ENCODE measurements around the gene GMDS.

DNA sequence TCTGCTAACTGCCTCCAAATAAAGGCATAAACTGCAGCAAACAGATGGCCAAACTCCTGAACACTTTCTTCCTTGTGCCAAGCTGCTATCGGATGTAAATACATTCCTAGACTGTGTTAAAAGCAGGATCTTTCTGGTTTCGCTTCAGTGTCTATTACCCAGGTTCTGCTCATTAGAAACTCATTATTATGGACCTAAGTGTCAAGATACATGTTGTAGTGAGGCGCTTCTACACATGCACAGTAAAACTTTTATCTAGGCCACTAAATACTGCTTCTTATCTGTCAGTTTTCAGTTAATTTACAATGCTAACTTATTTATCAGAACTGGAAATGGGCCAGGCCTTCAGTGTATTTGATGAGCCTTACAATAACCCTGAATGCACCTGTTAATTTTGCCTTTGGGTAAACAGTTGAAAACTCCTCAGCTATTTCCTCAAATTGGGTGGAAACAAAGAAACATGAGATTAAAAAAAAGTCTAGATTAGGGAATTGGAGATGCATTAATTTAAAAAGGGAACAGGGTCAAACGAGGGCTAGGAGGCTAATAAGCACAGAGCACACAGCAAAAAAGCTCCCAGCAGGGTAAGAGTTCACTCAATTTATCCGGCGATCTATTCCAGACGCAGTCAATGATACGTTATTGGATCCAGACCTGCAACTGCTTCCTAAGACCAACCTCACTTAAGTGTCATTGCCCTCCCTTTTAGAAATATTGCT lies 395.1 kb downstream of the GMDS start:
- TF ChIP-seq, protein P1, sequence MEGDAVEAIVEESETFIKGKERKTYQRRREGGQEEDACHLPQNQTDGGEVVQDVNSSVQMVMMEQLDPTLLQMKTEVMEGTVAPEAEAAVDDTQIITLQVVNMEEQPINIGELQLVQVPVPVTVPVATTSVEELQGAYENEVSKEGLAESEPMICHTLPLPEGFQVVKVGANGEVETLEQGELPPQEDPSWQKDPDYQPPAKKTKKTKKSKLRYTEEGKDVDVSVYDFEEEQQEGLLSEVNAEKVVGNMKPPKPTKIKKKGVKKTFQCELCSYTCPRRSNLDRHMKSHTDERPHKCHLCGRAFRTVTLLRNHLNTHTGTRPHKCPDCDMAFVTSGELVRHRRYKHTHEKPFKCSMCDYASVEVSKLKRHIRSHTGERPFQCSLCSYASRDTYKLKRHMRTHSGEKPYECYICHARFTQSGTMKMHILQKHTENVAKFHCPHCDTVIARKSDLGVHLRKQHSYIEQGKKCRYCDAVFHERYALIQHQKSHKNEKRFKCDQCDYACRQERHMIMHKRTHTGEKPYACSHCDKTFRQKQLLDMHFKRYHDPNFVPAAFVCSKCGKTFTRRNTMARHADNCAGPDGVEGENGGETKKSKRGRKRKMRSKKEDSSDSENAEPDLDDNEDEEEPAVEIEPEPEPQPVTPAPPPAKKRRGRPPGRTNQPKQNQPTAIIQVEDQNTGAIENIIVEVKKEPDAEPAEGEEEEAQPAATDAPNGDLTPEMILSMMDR (conservative IDR thresholded peaks at IDR 0.05; ENCODE audit: low read depth in 2 of 2) = no peak
- no peak for TF ChIP-seq EZH2 (IDR thresholded peaks at IDR 0.05; ENCODE audit: low read depth, unreplicated experiment)
- TF ChIP-seq EZH2phosphoT487 (IDR thresholded peaks at IDR 0.05; ENCODE audit: unreplicated experiment) = no peak
- TF ChIP-seq, protein P2, sequence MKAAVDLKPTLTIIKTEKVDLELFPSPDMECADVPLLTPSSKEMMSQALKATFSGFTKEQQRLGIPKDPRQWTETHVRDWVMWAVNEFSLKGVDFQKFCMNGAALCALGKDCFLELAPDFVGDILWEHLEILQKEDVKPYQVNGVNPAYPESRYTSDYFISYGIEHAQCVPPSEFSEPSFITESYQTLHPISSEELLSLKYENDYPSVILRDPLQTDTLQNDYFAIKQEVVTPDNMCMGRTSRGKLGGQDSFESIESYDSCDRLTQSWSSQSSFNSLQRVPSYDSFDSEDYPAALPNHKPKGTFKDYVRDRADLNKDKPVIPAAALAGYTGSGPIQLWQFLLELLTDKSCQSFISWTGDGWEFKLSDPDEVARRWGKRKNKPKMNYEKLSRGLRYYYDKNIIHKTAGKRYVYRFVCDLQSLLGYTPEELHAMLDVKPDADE (IDR thresholded peaks at IDR 0.05) = no peak
- no peak for TF ChIP-seq POLR2AphosphoS5 (IDR thresholded peaks at IDR 0.05; ENCODE audit: low read depth)
- TF ChIP-seq, protein P3, sequence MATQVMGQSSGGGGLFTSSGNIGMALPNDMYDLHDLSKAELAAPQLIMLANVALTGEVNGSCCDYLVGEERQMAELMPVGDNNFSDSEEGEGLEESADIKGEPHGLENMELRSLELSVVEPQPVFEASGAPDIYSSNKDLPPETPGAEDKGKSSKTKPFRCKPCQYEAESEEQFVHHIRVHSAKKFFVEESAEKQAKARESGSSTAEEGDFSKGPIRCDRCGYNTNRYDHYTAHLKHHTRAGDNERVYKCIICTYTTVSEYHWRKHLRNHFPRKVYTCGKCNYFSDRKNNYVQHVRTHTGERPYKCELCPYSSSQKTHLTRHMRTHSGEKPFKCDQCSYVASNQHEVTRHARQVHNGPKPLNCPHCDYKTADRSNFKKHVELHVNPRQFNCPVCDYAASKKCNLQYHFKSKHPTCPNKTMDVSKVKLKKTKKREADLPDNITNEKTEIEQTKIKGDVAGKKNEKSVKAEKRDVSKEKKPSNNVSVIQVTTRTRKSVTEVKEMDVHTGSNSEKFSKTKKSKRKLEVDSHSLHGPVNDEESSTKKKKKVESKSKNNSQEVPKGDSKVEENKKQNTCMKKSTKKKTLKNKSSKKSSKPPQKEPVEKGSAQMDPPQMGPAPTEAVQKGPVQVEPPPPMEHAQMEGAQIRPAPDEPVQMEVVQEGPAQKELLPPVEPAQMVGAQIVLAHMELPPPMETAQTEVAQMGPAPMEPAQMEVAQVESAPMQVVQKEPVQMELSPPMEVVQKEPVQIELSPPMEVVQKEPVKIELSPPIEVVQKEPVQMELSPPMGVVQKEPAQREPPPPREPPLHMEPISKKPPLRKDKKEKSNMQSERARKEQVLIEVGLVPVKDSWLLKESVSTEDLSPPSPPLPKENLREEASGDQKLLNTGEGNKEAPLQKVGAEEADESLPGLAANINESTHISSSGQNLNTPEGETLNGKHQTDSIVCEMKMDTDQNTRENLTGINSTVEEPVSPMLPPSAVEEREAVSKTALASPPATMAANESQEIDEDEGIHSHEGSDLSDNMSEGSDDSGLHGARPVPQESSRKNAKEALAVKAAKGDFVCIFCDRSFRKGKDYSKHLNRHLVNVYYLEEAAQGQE (IDR thresholded peaks at IDR 0.05; ENCODE audit: unreplicated experiment) = no peak
- TF ChIP-seq CREB1 (CRISPR knock-in tag; IDR thresholded peaks at IDR 0.05; ENCODE audit: low read depth) = no peak
- TF ChIP-seq NANOG (IDR thresholded peaks at IDR 0.05; ENCODE audit: borderline replicate concordance) = no peak
